ENCODE data around the gene CCDC68.

- no peak for TF ChIP-seq CTCF (conservative IDR thresholded peaks at IDR 0.05; ENCODE audit: low read depth, low read length)
- no peak for TF ChIP-seq EZH2 (IDR thresholded peaks at IDR 0.05; ENCODE audit: low read length, unreplicated experiment)
These were observed 9.5 kb upstream of the CCDC68 start for GRCh38 chr18:54968807-54969206.
